GM19043 (cell line): ENCODE results near the gene CHRNA4.

Source experiments
- ATAC-seq: cut with Tn5 transposase; IDR thresholded peaks from one replicate; pipeline ENCODE4 v1.9.1; 2021; ENCODE audit warnings: low read depth; ENCODE audit not compliant: unreplicated experiment

CHRNA4 gene

GRCh38 chr20:63398744-63399514 lies 37.8 kb upstream of the CHRNA4 start:
- ATAC-seq = no peak

GRCh38 chr20:63397946-63398450 lies 36.8 kb upstream of the CHRNA4 start:
- no peak for ATAC-seq

- ATAC-seq = no peak
These were observed 36.1 kb upstream of the CHRNA4 start for GRCh38 chr20:63397155-63397843.

GRCh38 chr20:63396300-63396699 lies 35.2 kb upstream of the CHRNA4 start:
- no peak for ATAC-seq

- no peak for ATAC-seq
These were observed 34.6 kb upstream of the CHRNA4 start for GRCh38 chr20:63395723-63396122.

GRCh38 chr20:63394920-63395455 lies 33.8 kb upstream of the CHRNA4 start:
- ATAC-seq = no peak

- no peak for ATAC-seq
These were observed 33.1 kb upstream of the CHRNA4 start for GRCh38 chr20:63394069-63394919.

- ATAC-seq = no peak
These were observed 32.4 kb upstream of the CHRNA4 start for GRCh38 chr20:63393566-63393965.

GRCh38 chr20:63392465-63393365 lies 31.6 kb upstream of the CHRNA4 start:
- ATAC-seq = no peak

- no peak for ATAC-seq
These were observed 26.8 kb upstream of the CHRNA4 start for GRCh38 chr20:63387917-63388316.

- ATAC-seq = no peak
These were observed 26.2 kb upstream of the CHRNA4 start for GRCh38 chr20:63387393-63387792.

GRCh38 chr20:63386491-63386890 lies 25.3 kb upstream of the CHRNA4 start:
- no peak for ATAC-seq

- no peak for ATAC-seq
These were observed 24.7 kb upstream of the CHRNA4 start for GRCh38 chr20:63385819-63386218.

GRCh38 chr20:63384336-63384735 lies 23.2 kb upstream of the CHRNA4 start:
- no peak for ATAC-seq

GRCh38 chr20:63383556-63383955 lies 22.4 kb upstream of the CHRNA4 start:
- no peak for ATAC-seq

GRCh38 chr20:63382551-63383300 lies 21.6 kb upstream of the CHRNA4 start:
- ATAC-seq = no peak

- ATAC-seq = no peak
These were observed 20.8 kb upstream of the CHRNA4 start for GRCh38 chr20:63381781-63382431.

GRCh38 chr20:63380346-63380870 lies 19.3 kb upstream of the CHRNA4 start:
- ATAC-seq = no peak
